Left kidney (tissue), 2 donors: ENCODE measurements around the gene STK32B. TPM values are rescaled to one million over a fixed set of nuclear protein-coding genes. Genes with fewer than 3 reads are reported as not detected.
"Not testable (repeated sequence)": the region's sequence is repeated elsewhere in the genome, so short reads cannot be mapped to it uniquely, and the experiment has no call there.

Source experiments
- DNase-seq: peaks from one replicate; pipeline ENCODE4 v3.0.0-alpha.2; 2013
- polyA plus RNA-seq: library from polyadenylated mRNA; unstranded; fragments of 120-200 nt; gene quantifications from one replicate; pipeline ENCODE4 v1.2.1, GENCODE V29; 2013; ENCODE audit not compliant: insufficient read length

Gene STK32B
- polyA plus RNA-seq, 1 donor: 11.1 TPM

- DNase-seq: no peak
Observed at GRCh38 chr4:5260121-5260520, 208.8 kb downstream of the STK32B start.

GRCh38 chr4:5261866-5262265 lies 210.6 kb downstream of the STK32B start:
- DNase-seq: no peak

- no peak for DNase-seq
Observed at GRCh38 chr4:5266991-5267390, 215.7 kb downstream of the STK32B start.

GRCh38 chr4:5267408-5267807 lies 216.1 kb downstream of the STK32B start:
- DNase-seq: no peak

GRCh38 chr4:5276475-5277075 lies 225.3 kb downstream of the STK32B start:
- no peak for DNase-seq

GRCh38 chr4:5277079-5277478 lies 225.8 kb downstream of the STK32B start:
- DNase-seq: no peak

GRCh38 chr4:5278213-5278612 lies 226.9 kb downstream of the STK32B start:
- no peak for DNase-seq

GRCh38 chr4:5280069-5280468 lies 228.8 kb downstream of the STK32B start:
- DNase-seq: not testable (repeated sequence)

GRCh38 chr4:5280828-5281227 lies 229.5 kb downstream of the STK32B start:
- no peak for DNase-seq

GRCh38 chr4:5283837-5284236 lies 232.6 kb downstream of the STK32B start:
- no peak for DNase-seq

GRCh38 chr4:5284517-5284916 lies 233.2 kb downstream of the STK32B start:
- DNase-seq: no peak

GRCh38 chr4:5292101-5292500 lies 240.8 kb downstream of the STK32B start:
- no peak for DNase-seq

GRCh38 chr4:5298000-5298787 lies 246.9 kb downstream of the STK32B start:
- not testable (repeated sequence) for DNase-seq

- no peak for DNase-seq
Observed at GRCh38 chr4:5300283-5300682, 249.0 kb downstream of the STK32B start.

- no peak for DNase-seq
Observed at GRCh38 chr4:5307928-5308327, 256.6 kb downstream of the STK32B start.

- DNase-seq: no peak
Observed at GRCh38 chr4:5322321-5322720, 271.0 kb downstream of the STK32B start.

GRCh38 chr4:5330339-5330989 lies 279.2 kb downstream of the STK32B start:
- no peak for DNase-seq

GRCh38 chr4:5337731-5338130 lies 286.5 kb downstream of the STK32B start:
- DNase-seq: no peak

GRCh38 chr4:5338531-5338930 lies 287.3 kb downstream of the STK32B start:
- DNase-seq: no peak

- no peak for DNase-seq
Observed at GRCh38 chr4:5340991-5341451, 289.7 kb downstream of the STK32B start.

- no peak for DNase-seq
Observed at GRCh38 chr4:5341526-5341925, 290.2 kb downstream of the STK32B start.

- no peak for DNase-seq
Observed at GRCh38 chr4:5355846-5356245, 304.6 kb downstream of the STK32B start.

GRCh38 chr4:5357870-5358269 lies 306.6 kb downstream of the STK32B start:
- DNase-seq: no peak
